Hematopoietic multipotent progenitor cell (in vitro differentiated cells): Measurements from ENCODE around the gene RPS4Y2. TPM values are rescaled to one million over a fixed set of nuclear protein-coding genes. Genes with fewer than 3 reads are reported as not detected.

Experiments
- DNase-seq, 3 donors: peaks; one replicate each; pipeline ENCODE4 v3.0.0-alpha.2; 2011 to 2015; ENCODE audit warnings: low read depth in 2 of 3, low spot score in 2 of 3
- total RNA-seq: library from RNA; depleted of rRNA; stranded (reverse); fragments of >200 nt; gene quantifications from one replicate; pipeline ENCODE4 v1.2.3, GENCODE V29; 2012

Gene RPS4Y2
- total RNA-seq, 1 donor = not detected

- DNase-seq = no peak
These were observed 61.2 kb downstream of the RPS4Y2 start for GRCh38 chrY:20817067-20817466.

Other genes starting within 250 kb of the RPS4Y2 start
- gene EIF1AY, start 180.3 kb upstream of the RPS4Y2 start, total RNA-seq = 4.3 TPM